Measurements from ENCODE around the gene AHSG.

The AHSG gene

GRCh38 chr3:186640473-186640818 lies 27.6 kb downstream of the AHSG start:
- no peak for TF ChIP-seq CTCF (IDR thresholded peaks at IDR 0.05)

DNA sequence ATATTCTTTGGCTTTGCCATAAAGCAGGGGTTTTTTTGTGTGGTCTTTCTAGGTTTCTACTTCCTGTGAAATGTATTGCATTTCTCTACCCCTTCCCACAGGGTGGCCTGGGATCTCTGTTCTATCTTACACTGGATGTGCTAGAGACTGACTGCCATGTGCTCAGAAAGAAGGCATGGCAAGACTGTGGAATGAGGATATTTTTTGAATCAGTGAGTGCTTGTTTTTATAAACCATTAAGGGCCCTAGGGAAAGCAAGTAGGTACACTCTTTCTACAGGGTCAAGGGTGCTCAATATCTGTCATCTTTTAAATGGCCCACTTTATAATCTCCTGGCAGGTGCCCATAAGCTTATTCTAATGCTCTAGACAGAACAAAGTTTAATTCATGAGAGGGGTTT lies 28.1 kb downstream of the AHSG start:
- no peak for TF ChIP-seq CTCF (IDR thresholded peaks at IDR 0.05)

DNA sequence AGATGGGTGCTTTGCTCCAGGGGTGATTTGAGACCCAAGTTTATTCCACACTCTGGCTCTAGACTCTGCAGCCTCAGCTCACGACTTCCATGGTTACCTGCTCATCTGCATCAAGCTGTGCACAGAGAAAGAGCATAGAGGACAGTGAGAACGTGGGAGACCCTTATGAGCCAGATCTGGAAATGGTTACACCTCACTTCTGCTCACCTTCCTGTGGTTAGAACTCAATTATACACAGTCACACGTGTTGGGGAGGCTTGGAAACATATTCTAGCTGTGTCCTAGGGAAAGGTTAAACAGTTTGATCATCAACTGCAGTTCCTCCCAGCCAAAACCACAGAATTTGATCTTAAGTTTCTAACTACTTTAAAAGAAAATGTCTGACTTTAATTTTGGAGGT lies 29.2 kb downstream of the AHSG start:
- no peak for TF ChIP-seq CTCF (IDR thresholded peaks at IDR 0.05)

GRCh38 chr3:186643493-186643892 lies 30.6 kb downstream of the AHSG start:
- TF ChIP-seq CTCF (IDR thresholded peaks at IDR 0.05): no peak

- TF ChIP-seq CTCF (IDR thresholded peaks at IDR 0.05): no peak
Measured at GRCh38 chr3:186644683-186645082, 31.8 kb downstream of the AHSG start.

- no peak for TF ChIP-seq CTCF (IDR thresholded peaks at IDR 0.05)
Measured at GRCh38 chr3:186646106-186646505, 33.2 kb downstream of the AHSG start.

GRCh38 chr3:186646841-186647240 lies 34.0 kb downstream of the AHSG start:
- TF ChIP-seq CTCF (IDR thresholded peaks at IDR 0.05): no peak

GRCh38 chr3:186648851-186649250 lies 36.0 kb downstream of the AHSG start:
- TF ChIP-seq CTCF (IDR thresholded peaks at IDR 0.05): no peak
